NB4 (cell line): ENCODE data around the gene DDX39A.
"Not testable (repeated sequence)": the region's sequence is repeated elsewhere in the genome, so short reads cannot be mapped to it uniquely, and the experiment has no call there.

Source experiments
- DNase-seq: peaks from one replicate; pipeline ENCODE4 v3.0.0; 2010; ENCODE audit warnings: low read depth
- H3K4me3 ChIP-seq: one replicate; pipeline ENCODE4 v1.5.1; 2011; ENCODE audit warnings: mild to moderate bottlenecking, low read depth, low read length, moderate library complexity
- MYC ChIP-seq: IDR thresholded peaks from 2 replicates; pipeline ENCODE4 v1.6.1; 2011; ENCODE audit warnings: low read depth, low read length
- POLR2A ChIP-seq: IDR thresholded peaks from 2 replicates; pipeline ENCODE4 v1.6.1; 2011; ENCODE audit warnings: mild to moderate bottlenecking; ENCODE audit not compliant: insufficient read length; ENCODE audit errors: extremely low read depth
- TF ChIP-seq, protein P1 (sequence below): IDR thresholded peaks from one replicate; pipeline ENCODE4 v1.5.1; 2012; ENCODE audit warnings: low read depth, low read length
- TF ChIP-seq, protein P2 (sequence below): IDR thresholded peaks from 2 replicates; pipeline ENCODE4 v1.6.1; 2011; ENCODE audit warnings: low read depth, low read length

The DDX39A gene

DNA sequence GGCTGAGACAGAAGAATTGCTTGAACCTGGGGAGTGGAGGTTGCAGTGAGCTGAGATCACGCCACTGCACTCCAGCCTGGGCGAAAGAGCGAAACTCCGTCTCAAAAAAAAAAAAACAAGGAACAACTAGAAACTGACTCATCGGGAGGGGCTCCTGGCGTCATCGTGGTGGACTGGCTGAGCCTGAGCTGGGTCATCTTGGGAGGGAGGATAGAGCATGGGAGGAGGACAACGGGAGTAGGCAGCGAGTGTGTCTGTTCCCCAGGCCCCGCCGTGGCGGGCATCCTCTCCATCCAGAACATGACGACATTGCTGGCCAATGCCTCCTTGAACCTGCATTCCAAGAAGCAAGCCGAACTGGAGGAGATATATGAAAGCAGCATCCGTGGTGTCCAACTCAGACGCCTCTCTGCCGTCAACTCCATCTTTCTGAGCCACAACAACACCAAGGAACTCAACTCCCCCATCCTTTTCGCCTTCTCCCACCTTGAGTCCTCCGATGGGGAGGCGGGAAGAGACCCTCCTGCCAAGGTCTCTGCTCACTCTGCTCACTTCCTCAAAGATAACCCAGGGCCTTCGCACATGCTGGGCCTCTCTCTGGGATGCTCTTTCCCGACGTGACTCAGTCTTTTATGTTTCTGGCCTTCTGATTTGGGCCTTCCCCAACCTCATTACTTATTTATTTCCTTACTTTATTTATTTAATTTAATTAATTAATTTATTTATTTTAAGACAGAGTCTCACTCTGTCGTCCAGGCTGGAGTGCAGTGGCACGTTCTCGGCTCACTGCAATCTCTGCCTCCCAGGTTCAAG is 16.6 kb downstream of the DDX39A start:
- no peak overlapping the region for H3K4me3 ChIP-seq
- DNase-seq, result peak; percentile 40
- TF ChIP-seq MYC (no peak), POLR2A (no peak)
- TF ChIP-seq, protein P1, sequence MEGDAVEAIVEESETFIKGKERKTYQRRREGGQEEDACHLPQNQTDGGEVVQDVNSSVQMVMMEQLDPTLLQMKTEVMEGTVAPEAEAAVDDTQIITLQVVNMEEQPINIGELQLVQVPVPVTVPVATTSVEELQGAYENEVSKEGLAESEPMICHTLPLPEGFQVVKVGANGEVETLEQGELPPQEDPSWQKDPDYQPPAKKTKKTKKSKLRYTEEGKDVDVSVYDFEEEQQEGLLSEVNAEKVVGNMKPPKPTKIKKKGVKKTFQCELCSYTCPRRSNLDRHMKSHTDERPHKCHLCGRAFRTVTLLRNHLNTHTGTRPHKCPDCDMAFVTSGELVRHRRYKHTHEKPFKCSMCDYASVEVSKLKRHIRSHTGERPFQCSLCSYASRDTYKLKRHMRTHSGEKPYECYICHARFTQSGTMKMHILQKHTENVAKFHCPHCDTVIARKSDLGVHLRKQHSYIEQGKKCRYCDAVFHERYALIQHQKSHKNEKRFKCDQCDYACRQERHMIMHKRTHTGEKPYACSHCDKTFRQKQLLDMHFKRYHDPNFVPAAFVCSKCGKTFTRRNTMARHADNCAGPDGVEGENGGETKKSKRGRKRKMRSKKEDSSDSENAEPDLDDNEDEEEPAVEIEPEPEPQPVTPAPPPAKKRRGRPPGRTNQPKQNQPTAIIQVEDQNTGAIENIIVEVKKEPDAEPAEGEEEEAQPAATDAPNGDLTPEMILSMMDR, result no peak
- TF ChIP-seq, protein P2, sequence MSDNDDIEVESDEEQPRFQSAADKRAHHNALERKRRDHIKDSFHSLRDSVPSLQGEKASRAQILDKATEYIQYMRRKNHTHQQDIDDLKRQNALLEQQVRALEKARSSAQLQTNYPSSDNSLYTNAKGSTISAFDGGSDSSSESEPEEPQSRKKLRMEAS, result no peak

DNA sequence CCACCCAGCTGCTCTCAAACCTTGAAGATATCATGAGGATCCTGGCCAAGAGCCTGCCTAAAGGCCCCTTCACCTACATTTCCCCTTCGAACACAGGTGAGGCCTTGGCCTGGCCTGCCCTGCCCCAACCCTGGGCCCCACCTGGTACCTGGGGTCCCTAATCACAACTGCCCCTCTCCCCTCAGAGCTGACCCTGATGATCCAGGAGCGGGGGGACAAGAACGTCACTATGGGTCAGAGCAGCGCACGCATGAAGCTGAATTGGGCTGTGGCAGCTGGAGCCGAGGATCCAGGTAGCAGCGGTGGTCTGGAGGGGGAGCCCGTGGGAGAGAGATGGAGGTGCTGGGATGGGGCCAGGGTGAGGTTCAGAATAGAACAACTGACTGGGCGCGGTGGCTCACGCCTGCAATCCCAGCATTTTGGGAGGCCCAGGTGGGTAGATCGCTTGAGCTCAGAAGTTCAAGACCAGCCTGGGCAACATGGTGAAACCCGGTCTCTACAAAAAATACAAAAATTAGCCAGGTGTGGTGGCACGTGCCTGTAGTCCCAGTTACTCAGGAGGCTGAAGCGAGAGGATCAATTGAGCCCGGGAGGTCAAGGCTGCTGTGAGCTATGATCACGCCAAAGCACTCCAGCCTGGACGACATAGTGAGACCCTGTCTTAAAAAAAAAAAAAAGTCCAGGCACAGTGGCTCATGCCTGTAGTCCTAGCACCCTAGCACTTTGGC is 17.5 kb downstream of the DDX39A start:
- TF ChIP-seq MYC (no peak), POLR2A (no peak)
- TF ChIP-seq, protein P1, result no peak
- TF ChIP-seq, protein P2, result no peak
- no peak overlapping the region for H3K4me3 ChIP-seq
- no peak for DNase-seq

DNA sequence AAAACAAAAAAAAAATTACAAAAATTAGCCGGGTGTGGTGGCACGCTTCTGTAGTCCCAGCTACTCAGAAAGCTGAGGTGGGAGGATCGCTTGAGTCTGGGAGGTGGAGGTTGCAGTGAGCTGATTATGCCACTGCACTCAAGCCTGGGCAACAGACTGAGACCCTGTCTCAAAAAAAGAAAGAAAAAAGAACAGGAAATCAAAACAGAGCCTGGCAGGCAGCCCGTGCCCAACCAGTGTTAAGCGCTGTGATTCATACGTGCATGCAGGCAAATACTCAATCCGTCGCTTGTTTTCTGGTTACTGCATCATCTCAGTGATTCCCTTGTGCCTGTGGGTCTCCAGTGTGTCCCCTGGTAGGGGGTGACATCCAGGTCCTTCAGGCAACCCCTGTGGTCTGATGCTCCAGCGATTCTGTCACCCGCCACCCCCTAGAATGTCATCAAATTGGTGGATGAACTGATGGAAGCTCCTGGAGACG is 18.1 kb downstream of the DDX39A start:
- TF ChIP-seq, protein P2, result no peak
- TF ChIP-seq, protein P1, result no peak
- TF ChIP-seq POLR2A, result no peak
- TF ChIP-seq MYC, result no peak
- H3K4me3 ChIP-seq, result no peak overlapping the region
- no peak for DNase-seq

DNA sequence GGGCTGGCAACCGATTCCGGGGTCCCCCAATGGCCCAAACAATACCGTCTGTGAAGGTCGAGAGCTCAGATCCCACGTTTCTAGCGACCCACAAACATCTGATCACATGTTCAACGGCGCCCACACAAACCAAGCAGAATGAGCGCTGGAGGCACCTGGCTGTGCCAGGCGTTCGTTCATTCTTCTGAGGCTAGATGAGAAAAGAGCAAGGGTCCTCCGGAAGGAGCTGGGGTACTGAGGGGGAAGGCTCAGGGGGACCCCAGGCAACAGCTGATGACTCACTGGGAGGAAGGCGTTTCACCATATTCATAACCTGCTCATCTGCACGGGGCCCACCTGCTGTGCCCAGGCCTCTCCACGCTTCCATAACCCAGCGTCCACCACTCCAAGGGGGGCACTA is 22.0 kb downstream of the DDX39A start:
- DNase-seq, H3K4me3 ChIP-seq: not testable (repeated sequence)

DNA sequence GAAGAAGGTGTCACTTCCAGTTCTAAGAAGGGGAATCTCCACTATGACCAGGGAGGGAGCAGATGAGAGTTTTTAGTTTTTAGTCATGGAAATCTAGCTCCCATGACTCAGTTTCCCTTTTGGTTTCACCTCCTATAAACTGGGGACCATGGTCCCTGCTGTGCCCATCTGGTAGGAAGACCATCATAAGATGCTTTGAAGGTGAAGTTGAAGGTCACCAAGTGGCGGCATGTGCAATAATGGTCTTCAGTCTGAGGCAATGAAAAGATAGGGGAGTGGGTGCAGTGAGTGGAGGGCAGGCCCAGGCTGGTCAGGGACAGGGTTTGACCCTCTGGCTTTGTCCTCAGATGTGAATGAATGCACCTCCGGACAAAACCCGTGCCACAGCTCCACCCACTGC is 22.4 kb downstream of the DDX39A start:
- not testable (repeated sequence) for H3K4me3 ChIP-seq, DNase-seq

DNA sequence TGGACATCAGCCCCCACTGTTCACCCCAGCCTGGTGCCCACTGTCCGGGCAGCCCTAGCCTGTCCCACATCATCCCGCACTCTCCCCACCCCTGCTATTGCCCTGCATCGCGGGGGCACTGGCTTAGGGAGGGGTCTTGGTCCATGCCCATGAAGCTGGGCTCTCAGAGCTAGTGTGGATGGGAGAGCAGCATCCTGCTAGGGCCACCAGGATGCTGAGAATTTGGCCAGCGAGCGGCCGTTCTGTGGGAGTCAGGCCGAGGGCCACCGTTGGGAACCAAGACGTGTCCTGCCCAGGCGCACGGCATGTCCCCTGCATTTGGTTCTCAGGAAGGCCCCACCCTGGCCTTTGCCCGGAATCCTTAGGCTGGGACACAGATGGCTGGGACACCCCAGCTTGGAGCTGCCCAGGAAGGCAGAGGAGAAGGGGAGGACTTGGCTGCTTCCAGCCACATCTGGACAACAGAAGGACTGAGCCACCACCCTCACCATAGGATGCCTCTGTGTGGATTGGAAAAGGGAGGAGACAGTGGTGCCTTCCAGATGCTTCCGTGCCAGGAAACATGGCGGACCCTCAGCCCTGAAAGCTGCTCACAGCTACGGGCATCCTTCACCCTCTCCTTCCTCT is 23.3 kb downstream of the DDX39A start:
- no peak for DNase-seq
- no peak for TF ChIP-seq POLR2A
- TF ChIP-seq, protein P2, result no peak
- TF ChIP-seq, protein P1, result no peak
- no peak for TF ChIP-seq MYC
- H3K4me3 ChIP-seq, result no peak overlapping the region
